ENCODE results near the gene KHDRBS2. TPM values are rescaled to one million over a fixed set of nuclear protein-coding genes. Genes with fewer than 3 reads are reported as not detected.
A peak's percentile ranks its signal among the peaks of the same experiment; 100 is the strongest.
"Not testable (repeated sequence)": the region's sequence is repeated elsewhere in the genome, so short reads cannot be mapped to it uniquely, and the experiment has no call there.

The KHDRBS2 gene
- total RNA-seq, 1 donor from 2014 or later, result not detected

DNA sequence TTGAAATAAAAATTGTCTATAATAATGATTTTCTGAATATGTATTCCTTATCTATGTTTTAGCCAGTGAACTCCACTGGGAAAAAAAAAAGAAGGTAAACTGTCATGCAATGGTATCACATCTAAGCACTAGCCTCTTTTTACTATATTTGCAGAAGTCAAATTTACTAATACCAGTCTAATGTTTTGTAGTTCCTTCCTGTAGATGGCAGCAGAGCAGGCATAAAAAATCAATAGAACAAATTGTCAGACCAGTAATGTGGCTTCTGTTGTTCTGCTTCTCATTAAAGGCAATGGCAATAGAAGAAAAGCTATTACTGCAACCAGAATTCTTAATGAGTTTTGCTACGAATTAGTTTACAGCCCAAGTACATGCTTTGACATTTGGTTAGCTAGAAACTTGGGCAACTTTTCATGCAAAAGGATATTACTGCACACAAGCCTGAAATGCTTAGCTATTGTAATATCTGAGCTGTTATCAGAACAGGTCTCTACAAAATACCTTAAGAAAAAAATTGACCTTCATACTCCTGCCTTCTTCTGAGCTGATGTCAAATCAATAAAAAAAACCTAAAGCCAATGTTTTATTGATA lies 476.9 kb downstream of the KHDRBS2 start:
- Mint-ChIP-seq H3K9me3 (ENCODE audit: unreplicated experiment) (no peaks in the 10 kb centered on the region), H3K4me1 (ENCODE audit: unreplicated experiment) (no peaks in the 10 kb centered on the region), H3K27ac (ENCODE audit: unreplicated experiment) (no peak overlapping the region), H3K36me3 (ENCODE audit: low read depth, unreplicated experiment) (no peaks in the 10 kb centered on the region), H3K27me3 (ENCODE audit: unreplicated experiment) (peaks cover 1% of the 10 kb centered on the region), H3K4me3 (ENCODE audit: unreplicated experiment) (no peak overlapping the region)
- peak; percentile 42 for TF ChIP-seq CTCF (IDR thresholded peaks at IDR 0.05; ENCODE audit: unreplicated experiment)
- DNase-seq (ENCODE audit: low spot score), result peak; percentile 15

GRCh38 chr6:61787998-61788397 lies 498.0 kb downstream of the KHDRBS2 start:
- no peaks in the 10 kb centered on the region for H3K4me1 Mint-ChIP-seq (ENCODE audit: unreplicated experiment)
- H3K27ac Mint-ChIP-seq (ENCODE audit: unreplicated experiment), result no peak overlapping the region
- no peaks in the 10 kb centered on the region for H3K27me3 Mint-ChIP-seq (ENCODE audit: unreplicated experiment)
- no peaks in the 10 kb centered on the region for H3K9me3 Mint-ChIP-seq (ENCODE audit: unreplicated experiment)
- no peak for TF ChIP-seq CTCF (IDR thresholded peaks at IDR 0.05; ENCODE audit: unreplicated experiment)
- DNase-seq (ENCODE audit: low spot score), result no peak
- H3K4me3 Mint-ChIP-seq (ENCODE audit: unreplicated experiment), result no peak overlapping the region
- no peaks in the 10 kb centered on the region for H3K36me3 Mint-ChIP-seq (ENCODE audit: low read depth, unreplicated experiment)

GRCh38 chr6:61769446-61769845 lies 516.6 kb downstream of the KHDRBS2 start:
- not testable (repeated sequence) for H3K36me3 Mint-ChIP-seq (ENCODE audit: low read depth, unreplicated experiment); H3K27me3 Mint-ChIP-seq (ENCODE audit: unreplicated experiment); H3K27ac Mint-ChIP-seq (ENCODE audit: unreplicated experiment); H3K4me1 Mint-ChIP-seq (ENCODE audit: unreplicated experiment); H3K4me3 Mint-ChIP-seq (ENCODE audit: unreplicated experiment); H3K9me3 Mint-ChIP-seq (ENCODE audit: unreplicated experiment); DNase-seq (ENCODE audit: low spot score)

GRCh38 chr6:61755739-61756138 lies 530.3 kb downstream of the KHDRBS2 start:
- H3K4me1 Mint-ChIP-seq (ENCODE audit: unreplicated experiment), result no peaks in the 10 kb centered on the region
- no peak for DNase-seq (ENCODE audit: low spot score)
- no peaks in the 10 kb centered on the region for H3K36me3 Mint-ChIP-seq (ENCODE audit: low read depth, unreplicated experiment)
- no peak overlapping the region for H3K4me3 Mint-ChIP-seq (ENCODE audit: unreplicated experiment)
- no peak overlapping the region for H3K27ac Mint-ChIP-seq (ENCODE audit: unreplicated experiment)
- TF ChIP-seq CTCF (IDR thresholded peaks at IDR 0.05; ENCODE audit: unreplicated experiment), result no peak
- H3K27me3 Mint-ChIP-seq (ENCODE audit: unreplicated experiment), result no peaks in the 10 kb centered on the region
- H3K9me3 Mint-ChIP-seq (ENCODE audit: unreplicated experiment), result peaks cover 3% of the 10 kb centered on the region

- DNase-seq (ENCODE audit: low spot score), result no peak
- H3K27me3 Mint-ChIP-seq (ENCODE audit: unreplicated experiment), result no peaks in the 10 kb centered on the region
- no peaks in the 10 kb centered on the region for H3K36me3 Mint-ChIP-seq (ENCODE audit: low read depth, unreplicated experiment)
- H3K9me3 Mint-ChIP-seq (ENCODE audit: unreplicated experiment), result peaks cover 3% of the 10 kb centered on the region
- no peak overlapping the region for H3K4me3 Mint-ChIP-seq (ENCODE audit: unreplicated experiment)
- H3K27ac Mint-ChIP-seq (ENCODE audit: unreplicated experiment), result no peak overlapping the region
- H3K4me1 Mint-ChIP-seq (ENCODE audit: unreplicated experiment), result no peaks in the 10 kb centered on the region
- TF ChIP-seq CTCF (IDR thresholded peaks at IDR 0.05; ENCODE audit: unreplicated experiment), result no peak
These were observed 534.0 kb downstream of the KHDRBS2 start for GRCh38 chr6:61751986-61752385.

All from endothelial cell (in vitro differentiated cells).